HG03175 (cell line): Measurements from ENCODE around the gene ATP2B2.

ENCODE experiments used
- ATAC-seq: cut with Tn5 transposase; IDR thresholded peaks from one replicate; pipeline ENCODE4 v1.9.1; 2021; ENCODE audit warnings: mild to moderate bottlenecking, moderate library complexity; ENCODE audit not compliant: unreplicated experiment

ATP2B2 gene

DNA sequence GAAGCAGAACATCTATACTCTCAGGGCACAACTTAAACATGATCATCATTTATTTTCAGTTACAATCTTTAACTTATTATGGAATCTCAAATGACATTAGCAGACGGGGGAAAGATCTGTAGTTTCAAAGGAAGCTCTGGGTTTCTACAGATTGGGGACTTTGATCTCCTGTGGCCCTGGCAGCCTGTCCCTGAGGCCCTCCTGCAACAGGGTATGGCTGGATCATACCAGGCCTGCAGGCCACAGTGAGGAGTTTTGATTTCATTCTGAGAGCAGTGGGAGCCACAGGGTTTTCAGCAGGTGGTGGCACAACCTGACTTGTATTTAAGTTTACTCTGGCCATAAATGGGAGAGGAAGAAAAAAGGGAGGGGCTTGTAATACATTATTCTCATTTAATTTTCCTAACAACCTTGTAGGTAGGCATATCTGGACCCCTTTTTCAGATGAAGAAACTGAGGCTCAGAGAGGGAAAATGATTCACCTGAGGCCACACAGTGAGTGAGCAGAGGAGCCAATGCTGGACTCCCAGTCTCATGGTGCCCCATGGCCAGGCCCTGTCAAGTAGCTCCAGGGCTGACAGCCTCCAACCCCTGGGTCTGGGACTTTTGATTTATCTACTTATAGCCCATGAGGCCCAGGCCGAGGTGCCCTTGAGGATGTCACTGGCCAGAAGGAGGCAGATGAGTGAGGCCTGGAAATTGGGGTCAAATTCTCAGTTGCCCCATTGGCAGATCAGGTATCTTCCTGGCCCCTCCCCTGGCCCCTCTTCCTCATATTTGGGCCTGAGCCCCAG lies 71.0 kb downstream of the ATP2B2 start:
- ATAC-seq, result no peak

DNA sequence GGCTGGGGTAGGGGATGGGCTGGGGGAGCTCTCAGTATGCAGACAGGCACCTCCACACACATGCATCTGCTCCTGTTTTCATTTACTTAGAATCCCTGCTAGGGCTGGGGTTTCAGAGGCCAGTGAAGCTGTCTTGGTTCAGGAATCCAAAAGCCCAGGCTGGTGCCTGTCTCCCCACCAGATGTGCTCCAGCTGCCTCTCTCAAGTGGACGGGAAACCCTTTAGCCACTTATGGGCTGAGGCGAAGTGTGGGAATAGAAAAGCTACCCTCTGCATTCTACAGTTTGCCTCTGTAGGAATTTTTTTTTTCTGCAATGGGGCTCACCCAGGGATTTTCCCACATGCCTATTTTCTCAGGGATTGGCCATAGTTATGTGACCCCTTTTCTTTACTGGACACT lies 72.5 kb downstream of the ATP2B2 start:
- ATAC-seq, result no peak

DNA sequence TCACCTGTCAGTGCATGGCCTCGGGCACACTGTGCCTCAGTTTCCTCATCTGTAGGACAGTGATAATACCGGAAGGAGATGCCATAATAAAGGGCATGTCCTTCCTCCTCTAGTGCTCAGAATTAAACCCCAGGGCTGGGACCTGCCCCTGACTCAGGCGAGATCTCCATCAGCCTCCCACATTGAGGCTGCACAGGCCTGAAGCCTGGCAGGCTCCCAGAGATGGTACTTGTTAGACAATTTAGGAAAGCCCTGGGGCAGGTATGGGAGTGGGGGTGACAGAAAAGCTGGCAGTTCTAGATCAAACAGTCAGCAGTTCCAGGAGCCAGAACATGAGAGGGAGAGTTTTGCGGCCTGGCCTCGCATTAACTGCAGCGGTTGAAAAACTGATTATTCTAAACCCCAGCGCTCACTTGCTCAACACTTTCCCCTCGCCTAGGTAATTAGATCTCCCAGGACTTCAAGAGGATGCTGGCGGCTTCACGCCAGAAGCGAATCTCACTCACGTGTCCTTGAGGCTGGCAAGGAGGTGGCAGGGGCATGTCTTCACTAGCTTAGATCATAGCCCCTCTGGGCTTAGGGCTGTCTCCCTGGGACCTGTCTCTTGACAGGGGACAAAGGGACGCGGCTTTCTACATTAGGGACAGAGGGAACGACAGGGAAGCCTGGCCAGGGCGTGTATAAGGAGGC lies 73.1 kb downstream of the ATP2B2 start:
- ATAC-seq, result no peak

DNA sequence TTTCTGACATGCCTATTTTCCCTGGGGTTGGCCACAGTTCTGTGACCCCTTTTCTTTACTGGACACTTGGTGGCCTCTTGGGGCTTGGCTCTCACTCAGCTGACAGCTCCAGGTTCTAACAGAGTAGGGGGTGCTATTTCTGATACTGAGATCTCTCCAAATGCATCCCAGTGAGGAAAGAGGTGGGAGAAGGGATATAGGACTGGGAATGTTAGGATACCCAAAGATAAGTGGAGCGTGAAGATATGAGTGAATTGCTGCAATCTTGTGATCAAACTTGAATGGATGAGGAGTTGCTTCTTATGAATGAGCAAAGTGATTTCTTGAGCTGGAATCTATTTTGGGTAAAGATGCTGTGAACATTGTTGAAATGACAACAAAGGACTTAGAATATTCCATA lies 74.6 kb downstream of the ATP2B2 start:
- ATAC-seq, result no peak

DNA sequence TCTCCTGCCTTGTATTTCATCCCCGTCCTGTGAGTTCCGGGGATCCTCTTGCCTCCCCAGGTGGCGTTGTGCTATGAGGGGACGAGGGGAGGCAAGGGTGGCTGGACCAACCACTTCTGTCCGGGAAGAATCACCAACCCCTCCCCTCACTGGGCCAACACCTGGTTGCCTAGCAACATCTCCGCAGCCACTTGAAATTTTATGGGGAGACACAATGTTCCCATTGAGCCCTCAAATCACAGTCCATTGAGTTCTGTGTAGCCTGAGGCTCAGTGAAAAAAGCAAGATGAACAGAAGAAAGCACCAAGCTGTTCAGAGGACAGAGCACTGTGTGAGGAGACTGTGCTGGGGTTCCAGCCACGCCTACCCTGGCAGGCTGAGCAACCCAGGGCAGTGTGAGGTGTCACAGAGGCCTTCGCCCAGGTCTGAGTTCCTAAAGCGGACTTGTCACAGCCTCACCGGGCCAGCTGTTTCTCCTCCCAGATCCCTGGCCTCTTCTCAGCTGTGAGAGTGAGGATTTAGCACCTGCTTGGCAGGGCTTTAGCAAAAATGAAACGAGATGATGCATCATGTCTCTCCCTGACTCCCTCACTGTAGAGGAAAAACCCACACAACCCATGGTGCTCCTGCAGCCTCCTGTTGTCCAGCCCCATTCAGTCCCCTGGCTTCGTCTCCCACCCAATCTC lies 76.8 kb downstream of the ATP2B2 start:
- no peak for ATAC-seq

DNA sequence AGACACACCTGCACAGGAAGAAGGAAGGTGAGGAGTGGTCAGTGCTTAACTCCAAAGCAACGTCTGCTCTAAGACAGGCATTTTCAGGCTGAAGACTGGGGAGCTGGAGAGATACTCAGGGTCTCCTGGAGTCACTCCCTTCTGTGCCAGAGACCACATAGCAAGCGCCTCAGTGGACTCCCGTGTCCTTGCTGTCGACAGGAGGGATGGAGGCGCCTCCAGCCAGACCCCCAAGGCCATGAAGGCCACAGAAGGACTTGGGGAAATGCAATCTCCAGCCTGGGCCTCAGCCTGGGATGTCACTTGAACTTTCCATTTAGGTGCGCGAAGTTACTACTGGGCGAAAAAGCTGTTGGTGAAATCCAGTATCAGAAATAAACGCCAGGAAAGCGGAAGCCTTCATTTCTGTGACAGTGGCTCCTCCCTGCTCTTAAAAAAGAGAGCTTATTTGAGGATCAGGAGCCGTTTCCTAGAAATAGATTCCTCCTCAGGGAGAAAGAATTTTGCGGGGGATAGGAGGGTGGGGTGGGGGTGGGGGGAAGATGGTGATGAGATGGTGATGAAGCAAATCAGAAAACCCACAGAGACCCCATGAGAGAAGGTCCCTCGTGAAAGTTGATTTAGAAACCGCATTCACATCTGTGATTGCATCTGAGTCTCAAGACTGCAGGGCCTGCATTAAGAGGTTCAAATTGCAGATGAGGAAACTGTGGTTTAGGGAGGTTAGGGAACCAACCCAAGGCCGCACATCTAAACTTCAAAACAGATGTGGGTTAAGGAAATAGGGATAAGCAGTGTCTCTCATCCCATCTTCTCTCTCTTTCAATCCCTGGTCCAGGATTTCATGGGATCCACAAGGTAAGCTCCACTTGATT lies 78.8 kb downstream of the ATP2B2 start:
- no peak for ATAC-seq

DNA sequence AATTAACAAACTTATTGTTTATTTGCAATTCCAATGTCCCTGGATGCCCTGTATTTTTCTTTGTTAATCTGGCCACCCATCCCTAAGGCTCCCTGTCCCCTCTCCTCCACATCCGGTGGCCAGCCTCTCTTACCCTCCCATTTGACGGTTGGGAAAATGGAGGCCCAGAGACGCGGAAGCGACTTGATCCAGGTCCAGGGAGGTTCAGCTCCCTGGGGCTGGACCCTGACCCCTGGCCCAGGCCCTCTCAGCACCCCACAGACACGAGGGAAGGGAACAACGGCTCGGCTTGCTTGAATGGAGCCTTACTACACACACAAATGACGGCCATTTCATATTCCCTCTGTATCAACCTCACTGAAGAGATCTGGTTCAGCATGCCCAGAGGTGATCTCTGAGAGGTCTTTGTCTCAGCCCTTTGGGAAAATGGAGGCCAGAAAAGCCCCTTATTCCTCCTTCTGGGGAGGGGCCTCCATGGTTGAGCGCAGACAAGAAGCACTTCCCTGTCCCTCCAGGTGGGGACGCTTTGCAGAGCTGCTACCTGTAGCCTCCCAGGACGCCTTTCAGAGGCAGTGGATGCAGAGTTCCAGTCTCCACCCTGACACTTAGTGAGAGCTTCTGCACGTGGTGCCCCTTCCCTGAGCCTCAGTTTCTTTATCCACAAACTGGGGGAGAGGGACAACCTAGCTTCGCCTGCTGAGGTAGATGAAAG lies 82.1 kb downstream of the ATP2B2 start:
- ATAC-seq, result no peak

DNA sequence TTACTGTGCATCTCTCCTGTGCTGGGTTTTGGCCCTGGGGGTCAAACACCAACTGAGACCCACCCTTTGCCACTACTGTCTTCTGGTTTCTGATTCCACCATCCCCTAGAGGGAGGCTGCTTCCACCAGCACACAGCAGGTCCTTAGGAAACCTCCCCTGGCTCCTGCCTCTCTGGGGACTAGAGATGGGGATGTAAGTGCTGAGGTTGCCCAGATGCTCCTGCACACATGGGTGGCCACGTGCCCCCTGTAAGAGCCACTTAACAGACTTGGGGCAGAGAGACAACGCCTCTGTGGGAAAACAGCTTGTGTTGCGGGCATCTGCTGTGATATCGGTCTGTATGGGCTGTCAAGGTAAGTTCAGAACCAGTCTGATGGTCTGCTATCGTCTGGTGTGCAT lies 83.4 kb downstream of the ATP2B2 start:
- ATAC-seq, result no peak

DNA sequence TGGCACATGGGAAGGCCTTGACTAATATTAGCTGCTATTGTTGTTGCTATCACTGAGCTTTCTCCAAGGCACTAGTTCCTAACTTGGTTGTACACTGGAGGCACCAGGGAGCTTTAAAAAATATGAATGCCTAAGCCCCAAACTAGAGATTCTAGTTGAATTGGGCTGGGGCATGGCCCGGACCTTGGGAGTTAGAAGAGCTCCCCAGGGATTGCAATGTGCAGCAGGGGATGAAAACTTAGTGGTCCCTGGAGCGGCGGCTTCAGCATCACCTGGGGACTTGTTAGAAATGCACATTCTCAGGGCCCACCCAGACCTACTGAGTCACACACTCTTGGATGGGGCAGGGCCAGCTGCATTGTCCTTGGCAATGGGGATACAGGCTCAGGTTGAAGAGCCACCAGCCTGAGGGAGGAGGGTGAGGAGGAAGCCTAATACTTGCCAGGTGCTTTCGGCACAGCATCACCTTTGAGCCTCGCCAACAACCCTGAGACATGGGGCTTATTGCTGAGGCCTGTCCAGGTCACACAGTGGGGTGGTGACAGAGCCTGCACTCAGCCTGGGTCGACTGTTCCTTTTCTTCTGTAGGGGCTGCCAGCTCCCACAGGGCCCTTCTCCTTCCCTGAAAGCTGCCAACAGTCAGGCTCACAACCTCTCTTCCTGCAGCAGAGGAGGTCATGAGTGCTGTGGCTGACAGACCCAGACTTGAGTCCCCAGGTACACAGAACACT lies 84.5 kb downstream of the ATP2B2 start:
- no peak for ATAC-seq

DNA sequence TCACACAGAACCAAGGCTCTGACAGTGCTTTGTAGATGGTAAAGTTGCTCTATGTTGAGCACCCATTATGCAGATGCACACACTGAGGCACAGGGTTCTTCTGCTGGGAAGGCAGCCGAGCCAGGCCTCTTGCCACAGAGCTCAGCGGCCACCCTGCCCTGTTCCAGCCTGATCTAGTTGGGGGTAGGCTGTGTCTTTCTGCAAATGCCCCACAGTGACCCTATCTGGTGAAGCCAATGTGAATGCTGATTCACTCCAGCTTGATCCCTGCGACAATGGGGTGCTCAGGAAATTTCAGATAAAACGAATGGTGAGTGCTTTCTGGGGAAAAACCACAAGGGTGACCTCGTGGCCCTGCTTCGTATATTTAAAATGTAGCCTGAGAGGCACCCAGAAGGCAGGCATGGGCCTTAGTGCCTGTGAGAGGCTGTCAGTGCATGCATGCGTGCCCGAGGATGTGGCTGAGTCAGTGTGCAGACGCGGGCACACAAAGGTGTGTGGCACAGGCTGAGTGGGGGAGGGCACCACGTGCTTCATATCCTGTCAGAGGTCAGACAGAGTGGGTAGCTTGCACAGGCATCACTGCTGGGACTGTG lies 85.7 kb downstream of the ATP2B2 start:
- ATAC-seq, result no peak

DNA sequence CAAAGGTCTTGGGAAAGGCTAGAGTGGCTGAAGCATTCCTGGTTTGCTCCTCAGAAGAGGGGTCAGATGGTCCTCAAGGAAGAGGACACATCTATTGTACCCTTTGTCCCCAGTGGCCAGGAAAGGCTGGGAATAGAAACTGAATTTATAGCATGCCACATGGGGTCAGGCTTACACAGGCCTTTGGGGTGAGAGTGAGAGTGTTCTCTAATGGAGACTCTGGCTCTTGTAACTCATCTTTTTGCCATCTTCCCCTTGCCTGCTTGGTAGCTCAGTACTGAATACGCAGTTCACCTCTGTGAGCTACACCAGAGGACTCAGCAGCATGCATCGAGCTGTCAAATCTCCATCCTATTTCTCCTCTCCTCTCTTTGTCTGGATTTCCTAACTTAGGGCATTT lies 87.5 kb downstream of the ATP2B2 start:
- ATAC-seq, result no peak

DNA sequence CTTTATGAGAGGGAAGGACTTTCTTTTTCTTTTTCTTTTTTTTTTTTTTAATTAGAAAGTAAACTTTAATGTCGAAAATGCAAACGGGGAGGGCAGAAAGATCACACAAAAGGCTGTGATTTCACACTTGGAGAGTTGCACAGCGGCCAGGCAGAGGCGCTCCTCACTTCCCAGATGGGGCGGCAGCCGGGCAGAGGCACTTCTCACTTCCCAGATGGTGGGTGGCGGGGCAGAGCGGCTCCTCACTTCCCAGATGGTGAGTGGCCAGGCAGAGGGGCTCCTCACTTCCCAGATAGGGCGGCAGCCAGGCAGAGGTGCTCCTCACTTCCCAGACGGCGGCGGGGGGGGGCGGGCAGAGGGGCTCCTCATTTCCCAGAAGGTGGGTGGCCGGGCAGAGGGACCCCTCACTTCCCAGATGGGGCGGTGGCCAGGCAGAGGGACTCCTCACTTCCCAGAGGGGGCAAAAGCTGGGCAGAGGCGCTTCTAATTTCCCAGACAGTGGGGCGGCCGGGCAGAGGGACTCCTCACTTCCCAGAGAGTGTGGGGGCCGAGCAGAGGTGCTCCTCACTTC lies 88.6 kb downstream of the ATP2B2 start:
- no peak for ATAC-seq

DNA sequence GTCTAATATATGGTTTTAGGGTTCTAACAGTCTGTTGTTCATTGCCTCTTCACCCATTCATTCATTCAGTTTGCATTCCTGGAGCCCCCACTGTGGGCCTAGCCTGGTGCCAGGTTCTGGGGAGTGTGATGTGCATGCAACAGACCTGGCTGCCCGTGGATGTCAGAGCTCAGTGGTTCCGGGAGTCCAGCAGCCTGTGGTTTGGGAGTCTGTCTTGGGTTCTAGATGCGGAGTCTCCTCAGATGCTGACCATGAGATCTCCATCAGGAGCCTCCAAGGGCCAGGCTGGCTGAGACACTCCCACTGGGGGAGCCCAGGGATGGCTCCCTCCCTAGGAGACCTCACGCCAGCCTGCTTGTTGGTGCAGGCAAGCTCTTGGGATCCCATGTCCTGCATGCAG lies 92.3 kb downstream of the ATP2B2 start:
- ATAC-seq, result no peak

DNA sequence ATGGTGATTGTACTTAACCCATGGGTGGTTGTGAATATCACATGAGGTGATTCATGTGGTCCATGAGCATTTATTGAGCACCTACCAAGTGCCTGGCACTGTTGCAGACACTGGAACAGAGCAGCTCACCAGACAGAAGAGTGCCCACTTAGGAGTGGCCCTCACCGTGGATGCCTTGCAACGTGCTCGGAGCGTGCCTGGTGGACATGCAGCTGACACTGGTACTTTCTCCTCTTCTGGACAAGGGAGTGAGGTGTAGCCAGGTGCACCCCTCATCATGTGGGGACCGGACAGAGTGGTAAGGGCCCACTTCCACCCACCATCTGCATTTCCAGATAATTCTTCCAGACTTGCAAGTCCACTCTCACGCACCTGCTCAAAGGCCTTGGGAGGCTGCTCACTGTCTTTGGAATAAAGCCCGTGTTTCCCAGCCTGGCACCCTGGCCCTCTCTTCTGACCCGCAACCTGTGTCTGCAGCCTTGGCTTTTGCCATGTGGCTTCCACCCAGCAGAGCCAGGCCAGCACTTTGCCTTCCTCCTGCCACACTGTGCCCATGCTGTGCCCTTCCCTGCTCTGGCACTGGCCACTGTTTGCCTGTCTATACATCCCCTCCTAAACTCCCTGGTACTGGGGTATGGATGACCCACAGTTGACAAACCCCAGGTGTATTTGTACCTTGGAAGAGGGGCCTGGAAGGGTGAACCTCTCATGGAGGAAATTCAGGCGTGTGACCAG lies 93.6 kb downstream of the ATP2B2 start:
- ATAC-seq, result no peak

DNA sequence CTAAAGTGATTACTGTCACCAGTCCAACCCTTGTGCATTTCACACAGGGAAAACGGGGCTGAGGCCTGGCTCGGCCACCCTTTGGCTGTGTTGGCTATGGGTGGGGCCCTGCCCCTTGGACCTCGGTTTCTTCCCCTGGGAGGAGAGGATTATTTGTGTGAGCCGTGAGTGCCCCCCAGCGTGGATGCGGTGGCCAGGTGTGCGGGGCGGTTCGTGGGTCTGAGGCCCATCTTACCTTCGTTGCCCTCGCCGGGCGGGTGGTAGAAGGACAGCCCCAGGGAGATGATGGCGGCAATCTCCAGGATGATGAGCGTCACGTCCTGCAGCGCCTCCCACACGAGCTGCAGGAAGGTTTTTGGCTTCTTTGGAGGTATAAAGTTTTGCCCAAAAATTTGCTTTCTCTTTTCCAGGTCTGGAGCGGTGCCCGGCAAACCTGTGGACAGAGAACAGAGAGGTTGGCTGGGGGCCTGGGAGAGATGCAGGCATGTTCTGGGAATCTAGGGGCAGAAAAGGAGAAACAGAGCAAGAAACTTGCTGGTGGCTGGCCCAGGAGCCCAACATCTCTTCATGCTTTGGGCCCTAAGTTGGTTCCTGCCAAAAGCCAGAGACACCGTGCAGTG lies 94.9 kb downstream of the ATP2B2 start:
- ATAC-seq, result no peak

DNA sequence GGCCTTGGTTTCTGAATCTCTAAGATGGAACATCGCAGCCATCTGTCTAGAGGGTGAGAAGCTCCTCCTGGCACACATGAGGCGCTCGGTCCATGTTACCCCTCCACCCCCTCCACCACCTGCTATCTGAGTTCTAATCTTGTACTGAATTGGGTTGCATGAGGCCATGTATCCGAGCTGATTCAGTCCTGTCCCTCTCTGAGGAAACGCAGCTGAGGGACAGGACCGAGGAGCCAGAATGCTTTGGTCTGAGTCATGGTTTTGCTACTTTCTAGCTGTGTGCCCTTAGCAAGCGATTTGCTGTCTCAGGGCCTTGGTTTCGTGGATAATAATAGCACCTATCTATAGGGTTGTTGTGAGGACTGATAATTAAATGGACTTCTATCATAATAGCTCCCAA lies 96.7 kb downstream of the ATP2B2 start:
- no peak for ATAC-seq

DNA sequence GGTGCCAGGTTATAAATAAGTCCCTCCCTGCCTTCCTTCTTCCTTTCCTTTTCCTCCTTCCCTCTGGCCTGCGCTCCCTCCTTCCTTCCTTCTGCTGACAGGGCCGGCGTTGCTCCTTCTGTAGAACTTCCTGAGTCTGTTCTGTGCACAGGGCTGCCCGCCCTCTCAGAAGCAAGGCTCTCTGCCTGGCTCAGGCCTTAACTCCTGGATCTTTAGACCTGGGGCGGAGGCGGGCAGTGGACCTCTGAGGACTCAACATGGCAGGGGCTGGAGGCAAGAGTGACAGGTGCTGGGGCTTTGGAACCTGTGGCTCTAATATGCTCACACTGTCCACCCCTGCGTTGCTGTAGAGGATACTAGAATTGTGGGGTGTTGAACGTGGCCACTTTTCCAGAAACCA lies 98.0 kb downstream of the ATP2B2 start:
- ATAC-seq, result no peak

DNA sequence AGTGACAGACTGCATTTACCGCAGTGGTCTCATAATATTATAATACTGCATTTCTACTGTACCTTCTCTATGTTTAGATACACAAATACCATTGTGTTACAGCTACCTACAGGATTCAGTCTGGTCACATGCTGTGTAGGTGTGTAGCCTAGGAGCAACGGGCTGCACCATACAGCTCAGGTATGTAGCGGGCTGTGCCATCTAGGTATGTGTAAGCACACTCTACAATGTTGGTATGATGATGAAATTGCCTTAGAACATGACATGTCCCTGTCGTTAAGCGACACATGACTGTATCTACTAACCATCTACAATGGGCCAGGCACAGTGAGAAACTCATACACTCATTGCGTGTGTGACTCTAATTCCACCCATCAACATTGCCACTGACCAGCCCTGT lies 99.0 kb downstream of the ATP2B2 start:
- no peak for ATAC-seq
